Brain pericyte (primary cell): ENCODE data around the gene CEBPE.
"Not testable (repeated sequence)": the region's sequence is repeated elsewhere in the genome, so short reads cannot be mapped to it uniquely, and the experiment has no call there.

Source experiments
- DNase-seq: peaks from one replicate; pipeline ENCODE4 v3.0.0-alpha.2; 2012; ENCODE audit warnings: low read depth, low spot score

Gene CEBPE

DNA sequence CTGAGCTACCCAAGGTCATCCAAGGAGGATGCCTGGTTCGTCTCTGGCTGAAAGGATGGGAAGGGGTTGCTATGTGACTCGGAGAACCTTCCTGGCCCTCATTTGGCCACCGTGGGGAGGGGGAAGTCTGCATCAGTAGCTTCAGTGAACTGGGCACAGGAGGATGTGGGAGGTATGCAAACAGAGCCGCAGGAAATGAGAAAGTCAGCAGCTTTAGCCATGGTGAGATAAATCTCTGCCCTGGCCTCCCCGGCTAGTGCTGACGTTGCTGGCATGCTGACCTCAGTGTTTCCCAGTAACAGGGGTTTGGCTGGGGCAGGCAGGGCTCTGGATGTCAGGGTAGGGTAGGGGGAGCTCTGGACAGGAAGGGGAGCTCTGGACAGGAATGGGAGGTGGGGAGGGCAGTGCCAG, 2.3 kb upstream of the CEBPE start:
- DNase-seq = no peak

DNA sequence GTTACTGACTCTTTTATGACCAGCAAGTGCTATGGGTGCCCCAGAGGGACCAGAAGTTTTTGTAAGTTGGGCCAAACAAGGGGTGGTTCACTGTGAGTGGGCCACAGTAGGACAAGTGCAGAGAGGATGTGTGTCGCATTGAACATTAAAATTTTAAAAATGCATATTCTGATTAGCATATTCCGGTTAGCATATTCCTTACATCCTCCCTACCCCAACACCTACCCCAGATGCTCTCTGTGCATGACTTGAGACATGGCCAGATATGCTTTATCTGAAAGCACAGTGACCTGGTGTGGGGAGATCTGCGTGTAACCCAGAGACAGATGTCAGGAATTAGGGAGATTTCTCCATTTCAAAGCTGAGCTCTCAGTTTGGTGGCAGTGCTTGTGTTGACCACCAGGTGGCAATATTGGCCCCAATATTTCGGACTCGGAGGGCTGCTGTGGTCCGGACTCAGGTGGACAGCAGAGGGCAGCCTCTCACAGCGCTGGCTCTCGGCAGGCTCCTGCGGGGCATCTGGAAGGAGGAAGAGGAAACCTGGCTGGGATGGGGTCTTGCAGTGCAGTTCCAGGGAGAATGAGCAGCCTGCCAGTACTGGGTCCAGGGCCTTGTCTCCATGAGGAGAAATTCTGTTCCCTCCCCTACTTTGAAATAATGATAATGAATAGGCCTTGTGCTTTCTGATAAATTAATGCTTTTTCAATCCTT, 1.6 kb upstream of the CEBPE start:
- peak; percentile 65 for DNase-seq

DNA sequence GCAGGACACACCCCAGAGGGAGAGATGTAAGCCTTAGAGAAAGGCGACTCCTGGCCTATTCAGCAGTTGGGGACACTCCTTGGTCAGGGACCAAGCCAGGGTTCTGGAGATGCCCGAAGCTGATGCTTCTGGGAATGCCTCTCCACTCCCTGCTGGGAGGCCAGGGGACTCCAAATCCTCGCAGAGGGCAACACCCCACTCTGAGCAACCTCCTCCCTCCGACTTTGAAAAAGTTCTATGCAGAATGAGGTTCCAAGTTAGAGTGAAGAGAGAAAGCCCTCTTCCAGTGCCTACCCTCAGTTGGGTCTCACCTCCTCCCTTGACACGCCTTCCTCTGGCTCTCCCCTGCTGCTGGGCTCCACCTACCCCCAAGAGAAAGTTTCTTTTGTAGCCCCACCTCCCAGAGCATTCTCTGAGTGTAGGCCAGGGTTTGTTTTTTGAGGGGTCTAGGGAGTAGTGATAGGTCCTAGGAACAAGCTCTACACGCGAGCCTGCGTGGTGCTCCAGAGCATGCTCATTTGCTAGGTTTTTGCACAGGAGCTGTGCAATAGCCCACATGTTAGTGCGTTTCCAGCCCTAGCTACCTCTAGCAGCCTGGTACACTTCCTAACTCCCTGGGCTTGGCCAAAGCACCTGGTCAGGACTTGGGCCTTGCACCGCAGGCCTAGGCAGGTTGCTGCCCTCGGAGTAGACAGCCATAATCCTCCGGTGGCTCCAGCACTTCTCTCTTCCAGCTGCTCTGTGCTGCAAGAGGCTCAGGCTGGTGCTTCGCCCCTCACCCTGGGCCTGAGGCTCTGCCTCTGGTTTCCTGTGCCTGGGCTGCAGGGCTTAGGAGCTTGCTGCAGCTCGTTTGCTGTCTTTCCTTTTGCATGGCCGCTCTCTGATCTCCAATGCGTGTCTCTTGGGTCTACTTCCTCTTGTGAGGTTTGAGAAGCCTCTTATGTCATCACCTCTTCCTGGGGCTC, 590 bp upstream of the CEBPE start:
- DNase-seq = no peak

DNA sequence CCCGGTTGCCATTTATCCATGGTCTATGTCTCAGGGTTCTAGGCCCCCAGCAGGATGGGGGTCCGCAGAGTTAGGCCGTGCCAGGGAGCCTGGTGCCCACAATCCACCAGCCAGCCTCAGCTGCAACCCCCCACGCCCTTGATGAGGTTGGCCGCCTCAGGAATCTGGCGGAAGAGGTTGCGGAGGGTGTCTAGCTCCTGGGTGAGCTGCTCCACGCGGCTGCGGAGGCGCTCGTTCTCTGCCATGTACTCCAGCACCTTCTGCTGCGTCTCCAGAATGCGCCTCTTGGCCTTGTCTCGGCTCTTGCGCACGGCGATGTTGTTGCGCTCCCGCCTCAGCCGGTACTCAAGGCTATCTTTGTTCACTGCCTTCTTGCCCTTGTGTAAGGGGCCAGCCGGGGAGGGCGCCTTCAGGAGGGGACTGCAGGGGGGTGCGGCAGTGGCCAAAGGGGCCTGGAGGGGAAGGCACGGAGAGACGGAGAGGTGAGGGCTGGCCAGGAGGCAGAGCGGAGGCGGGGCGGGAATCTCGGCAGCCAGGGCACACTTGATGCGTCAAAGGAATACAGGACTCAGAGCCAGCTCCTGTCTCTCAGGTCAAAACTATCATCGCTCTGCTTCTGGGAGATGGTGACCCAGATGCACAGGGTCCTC, 1.6 kb downstream of the CEBPE start:
- no peak for DNase-seq

DNA sequence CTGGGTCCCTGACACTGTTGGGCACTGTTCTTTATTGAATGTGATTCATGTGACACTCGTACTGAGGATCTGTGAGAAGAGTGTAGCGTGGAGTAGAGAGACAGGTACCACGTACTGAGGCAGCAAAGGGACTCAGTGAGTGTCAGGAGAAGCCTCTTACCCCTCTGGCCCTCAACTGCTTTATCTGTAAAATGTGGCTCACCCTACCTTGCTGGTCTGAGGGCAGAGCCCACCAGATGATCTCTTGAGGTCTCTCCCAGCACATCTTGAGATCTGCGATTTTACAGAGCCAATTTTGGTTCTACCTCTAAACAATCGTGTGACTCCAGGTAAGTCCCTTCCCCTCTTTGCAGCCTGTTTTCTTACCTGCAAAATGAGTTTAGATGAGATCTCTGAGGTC, 3.1 kb downstream of the CEBPE start:
- DNase-seq = no peak

DNA sequence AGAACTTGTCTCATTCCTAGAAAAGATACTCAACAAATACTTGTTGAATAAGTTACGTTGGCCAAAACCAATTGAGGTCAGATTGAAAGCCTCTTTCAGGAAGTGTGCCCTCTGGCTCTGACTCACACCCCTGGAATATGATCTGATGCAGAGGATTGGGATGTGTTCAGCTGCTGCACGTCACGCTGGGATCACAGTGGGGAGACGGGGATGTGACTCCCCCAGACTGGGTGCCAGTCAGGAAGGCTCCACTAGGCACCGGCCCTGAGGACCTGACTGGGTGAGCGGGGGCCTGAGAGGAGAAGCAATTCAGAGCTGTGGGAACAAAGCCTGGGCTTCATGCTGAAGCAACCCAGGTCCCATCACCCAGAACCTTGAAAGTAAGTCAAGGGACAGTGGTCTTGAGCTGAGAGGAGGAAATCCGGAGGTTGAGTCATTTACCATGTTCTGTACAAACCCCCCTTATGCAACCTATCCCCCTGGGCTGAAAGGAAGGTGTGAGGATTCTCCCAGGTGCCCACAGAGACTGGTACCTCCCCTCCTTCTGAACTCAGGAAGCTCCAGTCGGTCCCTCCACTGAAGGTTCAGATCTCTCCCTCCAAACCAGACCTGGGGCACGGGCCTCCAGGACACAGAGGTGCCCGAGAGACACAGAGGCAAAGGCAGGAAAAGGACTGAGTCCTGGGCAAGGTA, 3.9 kb downstream of the CEBPE start:
- DNase-seq = peak; percentile 93

DNA sequence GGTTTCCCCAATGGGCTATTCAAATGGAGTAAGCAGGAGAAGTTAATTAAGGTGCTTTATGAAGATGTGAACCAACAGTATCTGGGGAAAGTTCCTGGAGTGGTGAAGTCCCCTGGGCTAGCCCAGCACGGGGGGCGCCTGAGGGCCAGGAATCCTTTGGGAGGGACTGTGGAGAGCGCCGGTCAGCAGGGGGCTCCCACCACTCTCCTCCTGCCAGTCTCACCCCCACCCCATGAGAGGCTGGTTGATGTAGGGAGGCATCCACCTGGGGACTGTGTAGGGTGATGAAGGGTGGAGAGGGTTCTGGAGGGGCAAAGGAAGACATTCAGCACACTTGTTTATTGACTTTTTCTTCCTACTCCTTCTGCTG, 4.4 kb downstream of the CEBPE start:
- DNase-seq = no peak

DNA sequence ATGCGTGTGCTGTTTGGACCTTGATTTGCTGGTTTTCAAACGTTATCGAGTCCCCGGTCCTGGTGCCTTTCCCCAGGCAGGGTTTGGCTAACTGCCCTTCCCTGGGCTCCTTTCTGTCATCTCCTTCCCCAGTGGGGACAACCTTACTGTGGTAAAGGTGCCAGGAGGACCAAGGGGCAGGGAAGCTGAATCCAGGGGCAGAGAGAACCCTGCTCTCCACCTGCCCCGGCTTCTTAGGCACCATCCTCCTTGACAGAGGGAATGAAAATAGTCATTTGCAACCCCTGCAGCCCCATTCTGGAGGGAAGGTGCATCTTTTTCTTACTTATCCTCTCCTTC, 5.0 kb downstream of the CEBPE start:
- DNase-seq = no peak

DNA sequence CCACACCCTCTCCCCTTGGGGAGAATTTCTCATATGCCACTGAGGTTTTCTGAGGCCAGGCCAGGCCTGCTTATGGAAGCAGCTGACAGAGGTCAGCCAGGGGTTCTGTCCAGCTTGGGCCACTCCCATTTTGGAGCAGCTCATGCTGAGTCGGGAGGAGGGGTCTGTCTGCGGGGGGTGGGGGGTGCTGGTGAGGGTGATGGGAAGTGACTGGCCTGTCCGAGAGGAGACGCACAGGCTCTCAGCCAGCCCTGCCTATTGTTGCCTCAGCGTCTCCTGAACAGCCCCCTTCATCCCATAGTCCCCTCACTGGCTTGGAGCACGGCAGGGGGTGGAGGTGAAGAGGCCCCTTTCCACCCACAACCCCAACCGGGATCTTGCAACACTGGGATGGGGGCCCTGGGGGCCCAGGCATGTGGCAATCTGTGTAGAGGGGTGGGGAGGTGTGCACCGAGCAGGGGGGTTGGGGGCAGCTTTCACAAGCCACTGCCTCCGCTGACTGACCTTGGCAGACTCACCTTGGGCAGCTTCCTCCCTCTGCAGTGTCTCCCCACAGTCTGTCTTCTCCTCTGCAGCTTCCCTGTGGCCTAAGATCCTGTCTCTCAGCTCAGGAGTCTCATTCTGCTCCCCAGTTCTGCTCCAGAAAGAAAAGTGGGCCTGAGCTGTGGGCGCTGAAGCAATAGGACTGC, 5.5 kb downstream of the CEBPE start:
- peak; percentile 92 for DNase-seq

DNA sequence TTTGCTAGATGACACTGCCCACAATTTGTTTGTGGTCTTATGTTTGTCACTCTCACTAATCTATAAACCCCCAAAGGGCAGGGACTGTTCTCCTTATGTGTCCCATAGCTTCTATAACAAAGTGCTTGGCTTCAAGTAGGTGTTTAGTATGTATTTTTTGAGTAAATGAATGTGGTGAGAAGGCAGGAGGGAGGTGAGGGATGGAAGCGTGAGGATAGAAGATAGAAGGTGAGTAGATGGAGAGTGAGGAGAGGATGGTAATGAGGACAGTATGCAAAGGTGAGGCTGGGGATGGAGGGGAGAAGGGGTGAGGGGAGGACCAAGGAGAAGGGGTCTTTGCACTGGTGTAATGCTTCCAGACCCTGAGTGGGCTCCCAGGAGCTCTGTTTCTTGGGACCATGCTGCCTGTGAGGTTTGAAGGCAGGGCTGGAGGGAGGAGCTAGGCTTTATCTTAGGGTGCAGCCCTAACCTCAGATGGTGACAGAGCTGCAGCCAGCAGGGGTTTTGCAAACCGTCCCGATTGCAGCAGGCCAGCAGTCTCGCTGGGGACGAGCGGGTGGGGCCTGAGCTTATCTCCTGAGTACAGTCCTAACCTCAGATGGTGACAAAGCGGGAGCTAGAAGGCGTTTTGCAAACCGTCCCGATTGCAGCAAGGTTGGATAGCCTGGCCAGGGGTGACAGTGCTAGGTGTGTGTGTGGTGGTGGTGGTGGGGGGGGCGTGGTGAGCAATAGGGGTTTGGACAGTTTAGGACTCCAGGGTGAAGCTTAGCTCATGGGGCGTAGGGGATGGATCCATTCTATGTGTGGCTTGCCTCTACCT, 6.5 kb downstream of the CEBPE start:
- DNase-seq = no peak

DNA sequence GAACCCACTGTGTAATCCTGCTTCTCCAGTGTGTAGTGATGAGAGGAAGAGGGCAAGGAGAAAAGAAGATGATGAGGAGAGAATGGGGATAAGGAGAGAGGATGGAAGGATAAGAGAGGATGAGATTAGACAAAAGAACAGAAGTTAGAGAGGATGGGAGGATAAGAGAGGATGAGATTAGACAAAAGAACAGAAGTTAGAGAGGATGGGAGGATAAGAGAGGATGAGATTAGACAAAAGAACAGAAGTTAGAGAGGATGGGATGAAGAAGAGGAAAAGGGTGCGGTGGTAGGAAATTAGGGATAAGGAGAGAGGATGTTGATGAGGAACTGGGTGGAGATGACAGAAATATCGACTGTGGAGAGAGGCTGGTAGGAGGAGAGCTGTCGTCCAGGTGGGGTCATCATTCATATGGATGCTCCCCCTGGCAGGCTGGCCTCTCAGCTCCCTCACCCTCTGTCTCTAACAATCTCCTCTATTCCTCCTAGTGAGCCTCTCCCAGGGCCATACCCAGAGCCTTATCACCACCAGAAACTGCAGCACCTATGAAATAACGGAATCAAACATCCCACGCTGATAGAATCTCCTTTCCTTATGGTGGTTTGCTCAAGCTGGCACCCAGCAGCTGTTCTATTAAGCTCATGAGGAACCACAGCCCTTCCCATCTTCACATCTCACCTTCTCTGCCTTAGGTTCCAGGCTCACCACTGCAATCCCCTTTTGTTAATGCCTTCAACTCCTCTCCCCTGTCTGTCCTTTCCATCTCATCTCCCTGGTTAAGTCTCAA, 8.3 kb downstream of the CEBPE start:
- no peak for DNase-seq

DNA sequence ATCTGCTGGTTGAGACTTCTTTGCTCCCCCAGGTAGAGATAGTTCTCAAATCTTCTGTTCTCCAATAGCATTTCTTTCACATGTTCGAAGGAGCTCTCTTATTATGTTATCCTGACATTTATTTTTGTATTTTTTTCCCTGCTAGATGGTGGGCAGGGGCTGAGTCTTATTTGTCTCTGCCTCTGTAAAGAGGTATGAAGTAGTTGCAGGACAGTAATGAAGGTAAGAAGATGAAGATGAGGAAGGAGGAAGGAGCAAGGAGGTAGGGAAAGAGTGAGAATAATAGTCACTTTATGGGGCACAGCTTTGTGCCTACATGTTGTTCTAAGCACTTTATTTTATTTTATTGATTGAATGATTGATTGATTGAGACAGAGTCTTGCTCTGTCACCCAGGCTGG, 9.3 kb downstream of the CEBPE start:
- DNase-seq = no peak

DNA sequence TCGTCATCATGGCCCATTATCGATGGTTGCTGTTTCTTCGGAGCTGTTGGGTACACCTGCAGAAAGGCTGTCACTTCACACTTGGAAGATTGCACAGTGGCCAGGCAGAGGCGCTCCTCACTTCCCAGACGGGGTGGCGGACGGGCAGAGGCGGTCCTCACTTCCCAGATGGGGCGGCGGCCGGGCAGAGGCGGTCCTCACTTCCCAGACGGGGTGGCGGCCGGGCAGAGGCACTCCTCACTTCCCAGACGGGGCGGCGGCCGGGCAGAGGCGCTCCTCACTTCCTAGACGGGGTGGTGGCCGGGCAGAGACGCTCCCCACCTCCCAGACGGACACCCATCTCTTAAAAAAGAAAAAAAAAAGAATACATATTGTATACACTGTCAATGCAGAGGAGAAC, 10.9 kb downstream of the CEBPE start:
- not testable (repeated sequence) for DNase-seq

DNA sequence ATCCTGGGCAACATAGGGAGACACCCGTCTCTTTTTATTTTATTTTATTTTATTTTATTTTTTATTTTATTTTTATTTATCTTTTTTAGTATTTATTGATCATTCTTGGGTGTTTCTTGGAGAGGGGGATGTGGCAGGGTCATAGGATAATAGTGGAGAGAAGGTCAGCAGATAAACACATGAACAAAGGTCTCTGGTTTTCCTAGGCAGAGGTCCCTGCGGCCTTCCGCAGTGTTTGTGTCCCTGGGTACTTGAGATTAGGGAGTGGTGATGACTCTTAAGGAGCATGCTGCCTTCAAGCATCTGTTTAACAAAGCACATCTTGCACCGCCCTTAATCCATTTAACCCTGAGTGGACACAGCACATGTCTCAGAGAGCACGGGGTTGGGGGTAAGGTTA, 11.4 kb downstream of the CEBPE start:
- not testable (repeated sequence) for DNase-seq

DNA sequence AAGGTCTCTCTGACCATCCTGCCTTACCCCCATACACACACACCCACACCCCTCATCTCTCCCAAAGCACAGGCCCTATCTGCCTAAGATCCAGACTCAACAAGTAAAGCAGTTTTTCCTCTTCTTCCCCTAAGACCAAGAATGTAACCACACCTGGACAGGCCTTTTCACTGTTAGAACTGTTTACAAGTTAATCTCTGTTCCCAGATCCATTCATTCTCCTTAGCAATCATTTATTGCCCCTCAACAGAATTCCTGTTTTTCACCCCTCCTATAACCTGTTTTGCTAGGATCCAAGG, 12.4 kb downstream of the CEBPE start:
- DNase-seq = no peak

DNA sequence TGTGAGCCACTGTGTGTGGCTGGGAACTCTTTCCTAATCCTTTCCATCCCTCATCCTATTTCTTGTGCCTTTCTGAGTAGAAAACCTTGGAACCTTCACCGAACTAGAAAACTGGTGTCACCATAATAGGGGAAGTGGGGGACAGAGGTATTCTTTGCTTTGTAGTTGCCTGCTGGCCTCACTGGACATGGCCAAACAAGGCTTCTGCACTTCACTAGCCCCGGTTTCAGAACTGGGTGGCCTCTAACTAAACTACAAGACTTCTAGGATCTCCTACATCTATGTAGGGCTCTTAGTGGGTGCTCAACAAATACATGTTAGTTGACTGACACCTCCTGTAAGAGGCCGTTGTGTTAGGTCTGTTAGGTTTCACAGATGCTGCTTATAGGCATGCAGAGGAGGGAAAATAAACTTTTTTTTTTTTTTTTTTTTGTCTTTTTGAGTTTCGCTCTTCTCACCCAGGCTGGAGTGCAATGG, 13.7 kb downstream of the CEBPE start:
- DNase-seq = no peak

DNA sequence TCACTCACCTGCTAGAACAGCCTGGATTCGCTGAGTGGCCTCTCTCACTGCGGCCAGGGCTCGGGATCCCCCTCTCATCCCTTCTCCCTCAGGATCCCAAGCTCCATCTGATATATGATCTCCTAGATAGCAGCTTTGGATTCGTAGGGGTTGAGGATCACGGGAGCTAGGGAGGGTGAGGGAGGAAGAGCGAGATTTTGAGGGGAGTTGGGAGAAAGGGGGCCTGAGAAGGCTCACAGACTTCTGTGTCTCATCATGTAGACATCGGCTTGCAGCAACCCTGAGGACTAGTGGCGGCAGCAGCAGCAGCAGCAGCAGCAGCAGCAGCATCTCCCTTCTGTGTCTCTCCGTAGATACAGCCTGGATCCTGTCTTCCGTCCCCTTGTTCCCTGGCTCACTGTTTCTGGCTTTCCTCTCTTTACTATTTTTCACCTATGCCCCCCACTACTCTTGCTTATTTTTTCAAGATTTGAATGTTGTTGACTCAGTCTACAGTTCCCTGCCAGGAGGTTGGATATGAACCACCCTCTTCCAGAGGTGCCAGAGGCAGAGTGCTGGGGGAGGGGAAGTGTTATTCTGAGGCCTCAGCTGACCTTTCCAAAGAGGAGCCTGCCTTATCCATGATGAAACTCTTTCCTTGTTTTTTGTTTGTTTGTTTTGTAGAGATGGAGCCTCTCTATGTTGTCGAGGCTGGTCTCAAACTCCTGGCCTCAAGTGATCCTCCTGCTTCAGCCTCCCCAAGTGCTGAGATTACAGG, 14.3 kb downstream of the CEBPE start, which contains the start of gene CIROP:
Gene CIROP, minus strand, starts transcription at position 399 of the 757 bp plus-strand sequence. Its CDS starts 69 bp downstream, at position 330.
- no peak for DNase-seq

DNA sequence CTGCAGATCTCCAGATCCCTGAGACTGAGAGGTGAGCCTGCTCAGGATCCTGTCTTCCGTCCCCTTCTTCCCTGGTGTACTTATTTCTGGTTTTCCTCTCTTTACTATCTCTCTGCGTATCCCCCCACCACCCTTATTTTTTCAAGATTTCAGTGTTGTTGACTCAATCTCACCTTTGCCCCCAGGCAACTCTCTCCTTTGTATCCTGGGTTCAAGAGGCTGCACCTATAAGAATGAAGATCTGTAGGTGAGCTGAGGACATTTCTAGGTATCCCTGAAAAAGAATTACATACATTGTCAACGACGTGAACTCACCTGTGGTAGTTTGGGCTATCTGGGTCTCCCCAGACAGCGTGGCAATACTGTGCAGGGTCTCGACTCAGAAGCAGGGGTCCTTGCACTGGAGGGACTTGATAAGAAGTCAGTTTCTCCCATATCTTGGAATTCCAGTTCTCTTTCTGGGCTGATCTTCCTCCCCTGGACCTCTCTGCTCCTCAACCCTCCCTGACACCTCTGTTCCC, 14.9 kb downstream of the CEBPE start:
- DNase-seq = no peak

DNA sequence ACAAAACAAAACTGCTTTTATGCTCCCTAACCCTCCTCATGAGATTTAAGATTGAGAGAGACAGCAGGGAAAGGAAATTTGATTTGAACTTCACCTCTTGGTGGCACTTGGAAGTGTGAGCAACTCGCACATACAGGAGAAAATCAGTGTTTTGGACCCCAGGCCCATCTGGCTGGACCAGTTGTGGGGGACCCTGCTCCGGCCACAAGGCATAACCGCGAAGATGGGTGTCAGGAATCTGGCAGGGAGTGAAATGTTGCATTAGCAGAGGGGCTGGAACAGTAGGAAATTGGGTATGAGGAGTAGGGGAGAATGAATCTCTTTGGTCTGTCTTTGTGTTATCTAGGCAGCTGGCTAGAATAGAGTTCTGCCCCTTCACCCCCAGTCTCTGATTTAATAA, 15.5 kb downstream of the CEBPE start:
- DNase-seq = no peak
